Hematopoietic multipotent progenitor cell (in vitro differentiated cells): Measurements from ENCODE around the gene ANKH. TPM values are rescaled to one million over a fixed set of nuclear protein-coding genes. Genes with fewer than 3 reads are reported as not detected.

Source experiments
- DNase-seq, 3 donors: peaks; one replicate each; pipeline ENCODE4 v3.0.0-alpha.2; 2011 to 2015; ENCODE audit warnings: low read depth in 2 of 3, low spot score in 2 of 3
- total RNA-seq: library from RNA; depleted of rRNA; stranded (reverse); fragments of >200 nt; gene quantifications from one replicate; pipeline ENCODE4 v1.2.3, GENCODE V29; 2012

Gene ANKH
- total RNA-seq, 1 donor = 14.0 TPM

DNA sequence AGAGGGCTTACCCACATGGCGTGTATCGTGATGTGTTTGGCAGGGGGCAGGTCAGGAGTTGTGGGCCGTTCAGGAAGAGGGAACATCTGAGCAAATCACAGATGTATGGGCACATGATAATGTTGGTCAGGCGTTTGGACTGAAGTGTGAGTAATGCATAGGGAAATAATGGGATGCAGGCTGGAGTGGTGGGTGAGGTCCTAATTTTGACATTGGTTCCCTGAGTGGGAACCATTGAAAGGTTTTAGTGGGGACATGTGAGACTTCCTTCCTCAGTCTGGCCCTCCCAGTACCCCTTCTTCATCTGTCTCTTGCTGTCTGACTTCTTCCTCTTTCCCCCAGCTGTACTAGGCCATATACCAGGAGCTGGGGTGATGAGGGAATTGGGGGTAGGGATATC, 199.5 kb downstream of the ANKH start:
- DNase-seq = no peak

DNA sequence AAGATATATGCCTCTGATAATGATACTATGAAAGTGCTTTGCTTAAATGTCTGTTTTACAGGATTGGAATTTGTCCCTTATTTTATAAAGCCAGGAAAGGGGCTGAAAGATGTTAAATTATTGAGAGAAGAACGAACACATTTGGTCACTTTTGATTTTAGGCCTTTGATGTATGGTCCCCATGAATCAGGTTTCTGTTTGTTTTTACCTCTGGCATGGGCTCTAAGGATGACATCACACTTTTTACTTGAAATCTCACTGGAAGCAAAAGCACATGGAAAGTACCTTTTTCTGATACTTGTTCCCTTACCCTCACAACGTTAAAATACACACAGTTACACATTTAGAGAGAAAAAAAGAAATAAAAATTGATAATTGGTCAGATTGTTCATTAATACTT, 200.2 kb downstream of the ANKH start:
- no peak for DNase-seq

DNA sequence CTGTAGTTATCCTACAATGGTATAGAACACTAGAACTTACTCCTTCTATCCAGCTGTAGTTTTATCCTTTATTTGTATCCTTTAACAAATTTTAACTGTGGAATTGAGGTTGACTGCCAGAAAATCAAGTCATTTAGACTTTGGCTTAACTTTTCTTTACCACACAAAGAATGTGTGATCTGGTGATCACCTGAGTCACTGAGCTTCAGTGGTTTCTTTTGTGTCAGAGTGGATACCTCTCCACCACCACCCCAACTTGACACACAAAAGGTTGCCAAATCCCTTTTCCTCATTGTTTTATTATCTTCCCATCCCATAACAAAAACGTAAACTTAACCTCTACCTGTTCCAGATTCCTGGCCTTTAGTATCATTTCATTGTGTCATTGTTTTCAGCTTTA, 201.6 kb downstream of the ANKH start:
- DNase-seq = no peak

DNA sequence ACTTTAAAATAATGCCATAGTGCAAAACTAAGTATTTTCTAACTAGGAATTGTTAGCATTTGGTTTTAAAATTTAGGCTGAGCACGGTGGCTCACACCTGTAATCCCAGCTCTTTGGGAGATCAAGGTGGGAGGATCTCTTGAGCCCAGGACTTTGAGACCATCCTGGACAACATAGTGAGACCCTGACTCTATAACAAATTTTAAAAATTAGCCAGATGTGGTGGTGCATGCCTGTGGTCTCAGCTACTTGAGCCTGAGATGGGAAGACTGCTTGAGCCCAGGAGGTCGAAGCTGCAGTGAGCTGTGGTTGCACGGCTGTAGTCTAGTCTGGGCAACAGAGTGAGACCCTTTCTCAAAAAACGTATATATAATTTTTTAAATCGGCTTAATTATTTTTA, 202.2 kb downstream of the ANKH start:
- no peak for DNase-seq

DNA sequence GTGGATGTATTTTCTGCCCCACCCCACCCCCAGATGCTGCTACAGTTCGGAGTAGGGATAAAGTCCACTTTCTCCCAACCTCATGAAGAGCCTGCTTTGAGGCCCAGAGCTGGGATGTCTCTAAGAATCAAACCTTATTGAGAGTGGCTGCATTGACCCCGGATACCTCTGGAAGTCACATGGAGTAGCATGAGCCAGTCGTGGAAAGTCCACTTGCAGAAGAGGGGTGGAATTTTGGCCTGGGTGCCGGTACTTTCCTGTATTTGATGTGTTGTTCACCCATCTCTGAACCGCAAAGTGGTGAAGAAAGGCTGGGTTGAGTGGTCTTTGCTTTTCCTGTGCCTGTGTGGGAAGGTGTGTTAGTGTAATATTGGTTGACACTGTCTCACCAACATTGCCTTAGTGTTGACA, 203.4 kb downstream of the ANKH start:
- no peak for DNase-seq

DNA sequence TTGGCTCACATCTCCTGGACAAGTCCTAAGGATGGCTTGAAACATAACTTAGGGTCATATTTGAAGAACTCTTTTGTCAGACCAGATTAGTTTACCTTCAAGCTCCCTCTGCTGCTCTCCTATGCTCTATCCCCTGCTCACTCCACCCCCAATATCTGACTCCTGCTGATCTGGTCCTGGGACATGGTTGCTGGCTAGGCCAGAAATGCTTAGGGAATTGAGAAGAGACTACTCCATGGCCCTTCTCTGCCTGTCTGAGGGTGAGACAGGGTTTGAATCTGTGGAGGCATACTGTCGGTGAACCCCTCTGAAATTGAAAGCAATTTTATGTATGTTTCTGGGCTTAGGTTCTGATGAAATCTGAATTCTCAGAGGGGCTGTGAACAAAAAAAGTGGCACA, 203.8 kb downstream of the ANKH start:
- DNase-seq = no peak

DNA sequence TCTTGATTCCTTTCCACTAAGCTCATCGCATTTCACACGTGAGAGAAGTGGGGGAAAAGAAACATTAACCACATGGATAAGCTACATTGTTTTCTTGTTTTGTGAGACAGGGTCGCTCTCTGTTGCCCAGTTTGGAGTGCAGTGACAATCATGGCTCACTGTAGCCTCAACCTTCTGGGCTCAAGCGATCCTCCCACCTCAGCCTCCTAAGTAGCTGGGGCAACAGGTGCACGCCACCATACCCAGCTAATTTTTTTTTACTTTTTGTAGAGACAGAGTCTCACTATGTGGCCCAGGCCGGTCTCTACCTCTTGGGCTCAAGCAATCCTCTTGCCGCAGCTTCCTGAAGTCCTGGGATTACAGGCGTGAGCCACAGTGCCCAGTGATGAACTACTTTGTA, 204.3 kb downstream of the ANKH start:
- no peak for DNase-seq

DNA sequence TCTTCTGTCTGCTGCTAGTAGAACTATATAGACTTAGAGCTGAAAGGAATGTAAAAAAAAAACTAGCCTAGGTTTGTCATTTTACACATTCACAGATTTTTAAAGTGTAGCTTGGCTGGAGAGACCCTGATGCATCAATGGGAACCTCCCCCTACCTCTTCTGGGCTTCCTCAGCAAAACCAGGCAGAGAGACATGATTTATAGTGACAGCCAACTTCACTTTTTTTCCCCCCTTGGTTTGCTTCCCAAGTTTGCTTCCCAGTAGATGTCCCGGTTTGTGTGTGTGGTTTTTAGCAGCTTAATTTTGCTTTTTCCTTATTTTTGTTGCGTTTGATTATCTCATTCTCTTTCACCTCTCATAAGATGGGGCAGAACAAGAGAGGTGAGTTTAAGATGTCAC, 205.2 kb downstream of the ANKH start:
- DNase-seq = no peak

DNA sequence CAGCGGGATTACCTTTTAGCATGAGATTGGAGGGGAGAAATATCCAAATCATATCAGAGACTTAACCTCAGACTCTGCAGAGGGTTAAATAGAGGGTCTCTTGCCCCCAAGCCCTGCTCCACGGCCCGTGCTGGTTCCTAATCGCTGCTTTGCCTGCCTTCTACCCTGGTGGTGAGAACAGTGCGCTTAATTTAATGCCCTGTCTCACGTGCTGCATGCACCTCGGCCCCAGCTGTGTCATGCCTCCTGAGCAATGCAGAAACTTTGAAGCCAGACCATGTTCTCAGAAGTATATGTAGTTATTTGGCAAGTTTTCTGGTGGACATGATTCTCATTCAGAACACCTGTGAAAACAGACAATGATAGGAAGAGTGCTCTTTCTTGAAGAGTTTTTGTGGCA, 205.6 kb downstream of the ANKH start:
- DNase-seq = peak in 1 of 3 donors; percentile 55

DNA sequence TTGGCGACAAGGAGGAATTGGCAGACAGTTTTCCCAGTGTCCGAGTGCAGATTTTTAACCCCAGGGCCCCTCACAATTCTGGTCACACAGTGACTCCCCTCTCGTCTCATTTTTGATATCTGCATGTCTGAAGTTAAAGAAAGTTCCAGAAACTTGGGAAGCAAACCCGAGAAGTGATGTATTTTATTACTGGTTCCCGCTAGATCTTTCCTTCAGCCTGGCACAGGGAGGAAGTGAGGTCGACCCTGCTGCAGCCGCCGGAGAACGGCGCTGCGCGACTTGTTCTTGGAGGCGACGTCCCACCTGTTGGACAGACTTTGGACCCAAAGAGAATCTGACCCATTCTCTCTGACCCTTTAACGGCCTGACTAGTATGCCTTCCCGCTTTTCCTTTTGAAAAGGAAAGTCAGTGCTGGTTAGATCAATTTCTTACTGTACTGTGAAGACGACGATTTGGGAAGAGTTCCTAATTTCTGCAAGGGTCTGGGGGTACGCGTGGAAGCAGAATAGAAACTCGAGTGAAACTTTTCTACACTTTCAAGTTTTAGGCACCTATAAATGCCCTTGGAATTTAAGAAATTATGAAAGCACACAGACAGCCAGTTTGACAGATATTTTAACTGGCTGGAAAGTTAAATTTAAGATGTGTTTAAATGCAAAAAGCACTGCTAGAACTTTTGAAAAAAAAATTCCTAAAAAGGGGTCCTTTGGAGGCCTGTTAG, 206.3 kb downstream of the ANKH start:
- DNase-seq = no peak

DNA sequence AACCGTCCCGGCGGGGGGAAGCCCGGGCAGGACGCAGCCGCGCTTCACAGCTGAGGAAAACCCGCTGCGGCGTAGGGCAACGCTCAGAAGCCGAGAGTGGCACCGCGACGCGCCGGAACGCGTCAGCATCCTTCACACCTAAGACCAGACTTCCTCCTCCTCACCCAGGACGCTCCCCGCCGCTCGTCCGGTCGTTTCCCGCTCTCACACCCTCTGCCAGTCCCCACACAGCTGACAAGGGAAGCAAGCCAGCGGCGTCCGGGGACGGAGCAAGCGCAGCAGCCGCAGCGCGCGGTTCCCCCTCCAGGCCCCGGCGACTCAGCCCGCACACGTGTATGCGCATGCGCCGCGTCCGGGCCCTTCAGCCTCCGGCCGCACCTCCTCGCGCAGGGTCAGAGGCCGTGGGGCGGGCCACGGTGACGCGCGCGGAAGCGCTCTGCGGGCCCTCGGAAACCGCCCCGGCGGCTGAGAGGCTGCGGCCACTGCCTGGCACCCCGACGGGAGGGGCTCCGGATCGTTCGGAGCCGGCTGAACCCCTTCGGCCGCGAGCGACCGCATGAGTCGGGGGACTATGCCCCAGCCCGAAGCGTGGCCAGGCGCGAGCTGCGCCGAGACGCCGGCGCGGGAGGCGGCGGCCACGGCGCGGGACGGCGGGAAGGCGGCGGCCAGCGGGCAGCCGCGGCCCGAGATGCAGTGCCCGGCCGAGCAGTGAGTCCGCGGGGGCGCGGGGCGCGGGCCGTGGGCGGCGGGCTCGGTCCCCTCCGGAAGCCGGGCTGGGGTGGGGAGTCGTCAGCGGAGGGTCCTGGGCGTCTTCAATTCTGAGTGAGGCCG, 207.1 kb downstream of the ANKH start, which contains the start of gene OTULIN:
Gene OTULIN, plus strand, starts transcription at position 449 of the 831 bp plus-strand sequence. Its CDS starts 108 bp downstream, at position 557.
- peak; percentile 83 to 89 (median 87) for DNase-seq

DNA sequence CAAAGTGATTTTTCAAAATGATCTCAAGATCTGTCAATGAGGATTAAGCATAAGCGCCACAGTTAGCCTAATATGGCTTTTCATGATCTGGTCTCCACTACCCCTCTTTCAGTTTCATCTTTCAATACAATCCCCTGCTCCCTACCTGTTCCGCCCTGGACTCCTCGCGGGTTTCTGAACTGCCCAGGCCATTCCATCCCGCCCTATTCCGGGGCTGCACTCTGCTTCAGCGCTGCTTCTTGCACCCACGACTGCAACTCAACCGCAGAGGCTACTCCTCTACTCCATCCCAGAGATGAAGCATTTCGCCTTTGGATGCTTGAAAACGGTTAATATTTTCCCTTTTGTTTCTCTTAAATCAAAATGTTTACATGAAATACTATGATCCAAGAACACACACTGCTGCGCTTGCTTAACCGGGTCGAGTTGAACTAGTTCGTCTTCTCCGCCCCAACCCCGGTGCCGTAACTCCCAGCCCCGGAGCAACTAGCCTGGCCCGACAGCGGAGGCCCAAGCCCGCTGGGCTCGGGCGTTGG, 207.8 kb downstream of the ANKH start:
- DNase-seq = no peak

DNA sequence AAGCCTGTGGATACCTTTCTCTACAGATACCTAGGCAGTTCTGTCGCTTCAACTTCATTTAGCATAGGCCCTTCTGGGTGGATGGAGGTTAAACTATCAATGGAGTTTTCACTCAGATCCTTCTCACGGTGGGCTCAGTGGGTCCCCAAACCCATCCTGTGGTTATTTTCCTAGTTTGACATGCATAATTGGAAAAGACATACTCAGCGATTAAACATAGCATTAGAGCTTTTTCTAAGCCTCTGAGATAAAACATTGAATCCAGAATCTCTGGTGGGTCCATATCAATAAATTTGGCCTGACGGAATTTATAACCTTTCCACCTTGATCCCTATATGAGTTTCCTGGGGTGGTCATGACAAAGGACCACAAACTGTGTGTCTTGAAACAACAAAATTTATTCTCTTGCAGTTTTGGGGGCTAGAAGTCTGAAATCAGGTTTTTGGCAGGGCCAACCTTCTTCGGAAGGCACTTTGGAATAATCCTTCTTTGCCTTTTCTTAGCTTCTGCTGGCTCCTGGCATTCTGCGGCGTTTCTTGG, 208.8 kb downstream of the ANKH start:
- no peak for DNase-seq

DNA sequence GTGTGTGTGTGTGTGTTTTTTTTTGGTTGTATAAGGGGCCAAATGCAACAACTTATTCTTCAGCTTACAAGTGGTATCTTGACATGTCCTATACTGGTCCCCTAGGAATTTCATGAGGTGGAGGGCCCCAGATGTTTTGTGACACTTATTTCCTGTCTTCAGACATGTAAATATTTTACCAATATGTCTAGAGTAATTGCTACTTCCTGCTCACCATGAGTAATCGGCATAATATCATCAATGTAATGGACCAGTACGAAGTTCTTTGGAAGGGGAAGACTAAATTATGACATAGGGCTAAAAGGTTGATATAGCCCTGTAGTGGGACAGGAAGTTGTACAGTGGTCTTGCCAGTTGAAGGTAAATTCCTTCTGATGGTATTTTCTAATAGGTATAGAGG, 210.7 kb downstream of the ANKH start:
- DNase-seq = no peak

DNA sequence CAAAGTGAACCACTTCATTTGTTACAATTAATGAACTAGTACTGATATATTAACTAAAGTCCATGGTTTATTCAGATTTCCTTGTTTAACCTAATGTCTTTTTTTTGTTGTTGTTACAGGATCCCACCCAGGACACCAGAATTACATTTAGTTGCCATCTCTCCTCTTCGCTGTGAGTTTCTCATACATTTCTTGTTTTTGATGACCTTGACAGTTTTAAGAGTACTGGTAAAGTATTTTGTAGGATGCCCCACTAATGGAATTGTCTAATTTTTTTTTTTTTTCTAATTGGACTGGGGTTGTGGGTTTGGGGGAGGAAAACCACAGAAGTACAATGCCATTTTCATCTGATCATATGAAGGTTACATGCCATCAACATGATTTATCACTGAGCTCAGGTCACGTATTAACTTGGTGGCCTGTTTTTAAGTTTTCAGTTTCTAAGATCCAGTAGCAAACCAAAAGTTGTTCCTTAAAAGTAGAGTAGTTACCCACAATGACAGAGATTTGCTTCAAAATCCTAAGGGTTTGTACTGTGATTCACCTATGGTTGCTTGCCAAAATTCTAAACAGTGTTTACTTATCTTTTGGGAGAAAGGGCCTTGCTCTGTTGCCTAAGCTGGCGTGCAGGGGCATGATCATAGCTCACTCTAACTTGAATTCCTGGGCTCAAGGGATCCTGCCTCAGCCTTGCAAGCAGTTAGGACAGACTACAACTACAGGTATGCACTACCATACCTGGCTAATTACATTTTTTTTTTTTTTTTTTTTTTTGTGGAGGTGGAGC, 211.6 kb downstream of the ANKH start:
- DNase-seq = no peak

DNA sequence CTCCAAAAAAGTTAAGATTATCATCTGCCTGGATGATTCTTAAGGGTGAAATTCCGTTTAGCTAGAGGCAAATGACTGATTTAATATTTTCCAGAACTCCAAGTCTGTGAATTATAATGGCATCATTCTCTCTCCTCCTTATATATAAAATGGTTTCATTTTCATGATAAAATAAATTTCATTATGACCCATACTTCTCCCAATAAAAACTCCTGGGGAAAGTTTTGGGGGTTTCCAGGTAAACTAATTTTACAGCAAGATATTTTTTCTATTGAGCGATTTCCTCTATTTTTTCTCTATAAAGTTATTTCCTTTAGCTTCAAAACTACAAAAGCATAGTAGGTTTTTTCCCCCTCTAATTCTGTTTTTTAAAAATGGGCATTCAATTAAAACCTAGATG, 214.7 kb downstream of the ANKH start:
- DNase-seq = no peak

DNA sequence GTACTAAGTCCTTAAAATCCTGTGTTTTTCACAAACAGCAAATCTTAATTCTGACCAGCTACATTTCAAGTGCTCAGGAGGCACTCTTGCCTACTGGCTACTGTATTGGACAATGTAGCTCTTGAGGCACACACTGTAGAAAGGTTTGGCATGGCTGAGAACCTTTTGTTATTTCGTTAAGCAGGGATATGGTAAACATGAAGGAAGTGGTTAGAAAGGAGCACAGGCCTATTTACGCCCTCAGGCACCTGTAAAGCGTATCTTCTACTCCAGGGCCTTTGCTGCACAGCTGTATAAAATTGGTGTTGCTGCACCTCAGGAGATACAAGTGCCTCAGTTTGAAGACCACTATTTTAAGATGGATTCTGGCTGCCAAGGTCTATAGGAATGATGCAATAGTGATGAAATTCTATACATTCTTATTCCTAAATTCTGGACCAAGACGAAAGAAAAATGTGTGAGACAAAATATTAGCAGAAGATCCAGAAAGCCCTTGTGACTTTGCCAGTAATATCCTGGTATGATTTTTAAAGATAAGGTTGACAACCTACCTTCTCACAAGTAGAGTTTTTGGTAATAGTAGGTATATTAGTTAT, 216.3 kb downstream of the ANKH start:
- DNase-seq = no peak
